ENCODE data around the gene TAOK3. TPM values are rescaled to one million over a fixed set of nuclear protein-coding genes. Genes with fewer than 3 reads are reported as not detected.

TAOK3 gene
- total and polyA plus RNA-seq, 2 of the 8 experiments (the other 6 are each of a cell fraction or from before 2014, with no cell fraction given) = 5.2 to 9.3 TPM

DNA sequence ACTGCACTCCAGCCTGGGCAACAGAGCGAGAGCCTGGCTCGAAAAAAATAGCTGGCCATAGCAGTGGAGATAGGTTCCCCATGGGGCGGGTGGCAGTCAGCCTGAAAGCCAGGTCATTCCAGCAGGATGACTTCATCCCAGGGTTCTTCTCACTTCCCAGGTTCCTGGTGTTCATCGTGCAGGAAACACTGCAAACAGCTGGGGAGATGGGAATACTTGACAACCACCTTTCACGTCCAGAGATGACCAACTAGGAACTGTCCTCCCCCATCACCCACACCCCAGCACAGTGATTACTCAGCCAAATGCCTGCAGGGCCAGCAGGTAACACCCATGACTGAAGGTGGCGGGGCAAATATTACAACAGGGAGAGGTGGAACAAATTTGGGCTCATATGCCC is 270.6 kb downstream of the TAOK3 start (continued):
- TF ChIP-seq, protein P1, sequence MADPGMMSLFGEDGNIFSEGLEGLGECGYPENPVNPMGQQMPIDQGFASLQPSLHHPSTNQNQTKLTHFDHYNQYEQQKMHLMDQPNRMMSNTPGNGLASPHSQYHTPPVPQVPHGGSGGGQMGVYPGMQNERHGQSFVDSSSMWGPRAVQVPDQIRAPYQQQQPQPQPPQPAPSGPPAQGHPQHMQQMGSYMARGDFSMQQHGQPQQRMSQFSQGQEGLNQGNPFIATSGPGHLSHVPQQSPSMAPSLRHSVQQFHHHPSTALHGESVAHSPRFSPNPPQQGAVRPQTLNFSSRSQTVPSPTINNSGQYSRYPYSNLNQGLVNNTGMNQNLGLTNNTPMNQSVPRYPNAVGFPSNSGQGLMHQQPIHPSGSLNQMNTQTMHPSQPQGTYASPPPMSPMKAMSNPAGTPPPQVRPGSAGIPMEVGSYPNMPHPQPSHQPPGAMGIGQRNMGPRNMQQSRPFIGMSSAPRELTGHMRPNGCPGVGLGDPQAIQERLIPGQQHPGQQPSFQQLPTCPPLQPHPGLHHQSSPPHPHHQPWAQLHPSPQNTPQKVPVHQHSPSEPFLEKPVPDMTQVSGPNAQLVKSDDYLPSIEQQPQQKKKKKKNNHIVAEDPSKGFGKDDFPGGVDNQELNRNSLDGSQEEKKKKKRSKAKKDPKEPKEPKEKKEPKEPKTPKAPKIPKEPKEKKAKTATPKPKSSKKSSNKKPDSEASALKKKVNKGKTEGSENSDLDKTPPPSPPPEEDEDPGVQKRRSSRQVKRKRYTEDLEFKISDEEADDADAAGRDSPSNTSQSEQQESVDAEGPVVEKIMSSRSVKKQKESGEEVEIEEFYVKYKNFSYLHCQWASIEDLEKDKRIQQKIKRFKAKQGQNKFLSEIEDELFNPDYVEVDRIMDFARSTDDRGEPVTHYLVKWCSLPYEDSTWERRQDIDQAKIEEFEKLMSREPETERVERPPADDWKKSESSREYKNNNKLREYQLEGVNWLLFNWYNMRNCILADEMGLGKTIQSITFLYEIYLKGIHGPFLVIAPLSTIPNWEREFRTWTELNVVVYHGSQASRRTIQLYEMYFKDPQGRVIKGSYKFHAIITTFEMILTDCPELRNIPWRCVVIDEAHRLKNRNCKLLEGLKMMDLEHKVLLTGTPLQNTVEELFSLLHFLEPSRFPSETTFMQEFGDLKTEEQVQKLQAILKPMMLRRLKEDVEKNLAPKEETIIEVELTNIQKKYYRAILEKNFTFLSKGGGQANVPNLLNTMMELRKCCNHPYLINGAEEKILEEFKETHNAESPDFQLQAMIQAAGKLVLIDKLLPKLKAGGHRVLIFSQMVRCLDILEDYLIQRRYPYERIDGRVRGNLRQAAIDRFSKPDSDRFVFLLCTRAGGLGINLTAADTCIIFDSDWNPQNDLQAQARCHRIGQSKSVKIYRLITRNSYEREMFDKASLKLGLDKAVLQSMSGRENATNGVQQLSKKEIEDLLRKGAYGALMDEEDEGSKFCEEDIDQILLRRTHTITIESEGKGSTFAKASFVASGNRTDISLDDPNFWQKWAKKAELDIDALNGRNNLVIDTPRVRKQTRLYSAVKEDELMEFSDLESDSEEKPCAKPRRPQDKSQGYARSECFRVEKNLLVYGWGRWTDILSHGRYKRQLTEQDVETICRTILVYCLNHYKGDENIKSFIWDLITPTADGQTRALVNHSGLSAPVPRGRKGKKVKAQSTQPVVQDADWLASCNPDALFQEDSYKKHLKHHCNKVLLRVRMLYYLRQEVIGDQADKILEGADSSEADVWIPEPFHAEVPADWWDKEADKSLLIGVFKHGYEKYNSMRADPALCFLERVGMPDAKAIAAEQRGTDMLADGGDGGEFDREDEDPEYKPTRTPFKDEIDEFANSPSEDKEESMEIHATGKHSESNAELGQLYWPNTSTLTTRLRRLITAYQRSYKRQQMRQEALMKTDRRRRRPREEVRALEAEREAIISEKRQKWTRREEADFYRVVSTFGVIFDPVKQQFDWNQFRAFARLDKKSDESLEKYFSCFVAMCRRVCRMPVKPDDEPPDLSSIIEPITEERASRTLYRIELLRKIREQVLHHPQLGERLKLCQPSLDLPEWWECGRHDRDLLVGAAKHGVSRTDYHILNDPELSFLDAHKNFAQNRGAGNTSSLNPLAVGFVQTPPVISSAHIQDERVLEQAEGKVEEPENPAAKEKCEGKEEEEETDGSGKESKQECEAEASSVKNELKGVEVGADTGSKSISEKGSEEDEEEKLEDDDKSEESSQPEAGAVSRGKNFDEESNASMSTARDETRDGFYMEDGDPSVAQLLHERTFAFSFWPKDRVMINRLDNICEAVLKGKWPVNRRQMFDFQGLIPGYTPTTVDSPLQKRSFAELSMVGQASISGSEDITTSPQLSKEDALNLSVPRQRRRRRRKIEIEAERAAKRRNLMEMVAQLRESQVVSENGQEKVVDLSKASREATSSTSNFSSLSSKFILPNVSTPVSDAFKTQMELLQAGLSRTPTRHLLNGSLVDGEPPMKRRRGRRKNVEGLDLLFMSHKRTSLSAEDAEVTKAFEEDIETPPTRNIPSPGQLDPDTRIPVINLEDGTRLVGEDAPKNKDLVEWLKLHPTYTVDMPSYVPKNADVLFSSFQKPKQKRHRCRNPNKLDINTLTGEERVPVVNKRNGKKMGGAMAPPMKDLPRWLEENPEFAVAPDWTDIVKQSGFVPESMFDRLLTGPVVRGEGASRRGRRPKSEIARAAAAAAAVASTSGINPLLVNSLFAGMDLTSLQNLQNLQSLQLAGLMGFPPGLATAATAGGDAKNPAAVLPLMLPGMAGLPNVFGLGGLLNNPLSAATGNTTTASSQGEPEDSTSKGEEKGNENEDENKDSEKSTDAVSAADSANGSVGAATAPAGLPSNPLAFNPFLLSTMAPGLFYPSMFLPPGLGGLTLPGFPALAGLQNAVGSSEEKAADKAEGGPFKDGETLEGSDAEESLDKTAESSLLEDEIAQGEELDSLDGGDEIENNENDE (IDR thresholded peaks at IDR 0.05; ENCODE audit: insufficient replicate concordance, low read length) = no peak
- no peak for TF ChIP-seq PHF8 (conservative IDR thresholded peaks at IDR 0.05; ENCODE audit: low read depth, low read length)
